HG02759 (cell line): Measurements from ENCODE around the gene PRDM8.

Experiments used
- ATAC-seq: cut with Tn5 transposase; IDR thresholded peaks from one replicate; pipeline ENCODE4 v1.9.1; 2021; ENCODE audit warnings: mild to moderate bottlenecking, moderate library complexity; ENCODE audit not compliant: unreplicated experiment

Gene PRDM8

GRCh38 chr4:80199947-80200346 is 2.6 kb downstream of the PRDM8 start:
- ATAC-seq = no peak

GRCh38 chr4:80201252-80202151 is 4.2 kb downstream of the PRDM8 start:
- peak; percentile 13 for ATAC-seq

- peak; percentile 77 for ATAC-seq
Observed at GRCh38 chr4:80202190-80202711, 4.9 kb downstream of the PRDM8 start.

GRCh38 chr4:80202741-80203553 is 5.6 kb downstream of the PRDM8 start:
- ATAC-seq = peak; percentile 63

GRCh38 chr4:80204433-80205011 is 7.2 kb downstream of the PRDM8 start:
- no peak for ATAC-seq

GRCh38 chr4:80206111-80206510 is 8.8 kb downstream of the PRDM8 start:
- no peak for ATAC-seq

GRCh38 chr4:80206521-80207171 is 9.3 kb downstream of the PRDM8 start:
- no peak for ATAC-seq

GRCh38 chr4:80207172-80207583 is 9.9 kb downstream of the PRDM8 start:
- ATAC-seq = no peak

GRCh38 chr4:80207664-80208063 is 10.4 kb downstream of the PRDM8 start:
- ATAC-seq = no peak

GRCh38 chr4:80208610-80209339 is 11.5 kb downstream of the PRDM8 start:
- ATAC-seq = no peak

GRCh38 chr4:80209340-80209701 is 12.0 kb downstream of the PRDM8 start:
- ATAC-seq = no peak

GRCh38 chr4:80210549-80210948 is 13.2 kb downstream of the PRDM8 start:
- ATAC-seq = no peak

- ATAC-seq = no peak
Observed at GRCh38 chr4:80213117-80213815, 16.0 kb downstream of the PRDM8 start.

- no peak for ATAC-seq
Observed at GRCh38 chr4:80215449-80216052, 18.2 kb downstream of the PRDM8 start.

GRCh38 chr4:80216100-80216761 is 18.9 kb downstream of the PRDM8 start:
- no peak for ATAC-seq

GRCh38 chr4:80219301-80220025 is 22.2 kb downstream of the PRDM8 start:
- ATAC-seq = no peak

- no peak for ATAC-seq
Observed at GRCh38 chr4:80220711-80221110, 23.4 kb downstream of the PRDM8 start.

GRCh38 chr4:80221161-80221560 is 23.9 kb downstream of the PRDM8 start:
- no peak for ATAC-seq
